Activated CD8-positive, alpha-beta memory T cell treated with anti-CD3 and anti-CD28 coated beads, Interleukin-2, amount 50 U/mL, for 24 hours (primary cell): ENCODE results near the gene NTRK3.

Source experiments
- DNase-seq: peaks from one replicate; pipeline ENCODE4 v3.0.0-alpha.2; 2020; ENCODE audit errors: extremely low read depth

The NTRK3 gene

DNA sequence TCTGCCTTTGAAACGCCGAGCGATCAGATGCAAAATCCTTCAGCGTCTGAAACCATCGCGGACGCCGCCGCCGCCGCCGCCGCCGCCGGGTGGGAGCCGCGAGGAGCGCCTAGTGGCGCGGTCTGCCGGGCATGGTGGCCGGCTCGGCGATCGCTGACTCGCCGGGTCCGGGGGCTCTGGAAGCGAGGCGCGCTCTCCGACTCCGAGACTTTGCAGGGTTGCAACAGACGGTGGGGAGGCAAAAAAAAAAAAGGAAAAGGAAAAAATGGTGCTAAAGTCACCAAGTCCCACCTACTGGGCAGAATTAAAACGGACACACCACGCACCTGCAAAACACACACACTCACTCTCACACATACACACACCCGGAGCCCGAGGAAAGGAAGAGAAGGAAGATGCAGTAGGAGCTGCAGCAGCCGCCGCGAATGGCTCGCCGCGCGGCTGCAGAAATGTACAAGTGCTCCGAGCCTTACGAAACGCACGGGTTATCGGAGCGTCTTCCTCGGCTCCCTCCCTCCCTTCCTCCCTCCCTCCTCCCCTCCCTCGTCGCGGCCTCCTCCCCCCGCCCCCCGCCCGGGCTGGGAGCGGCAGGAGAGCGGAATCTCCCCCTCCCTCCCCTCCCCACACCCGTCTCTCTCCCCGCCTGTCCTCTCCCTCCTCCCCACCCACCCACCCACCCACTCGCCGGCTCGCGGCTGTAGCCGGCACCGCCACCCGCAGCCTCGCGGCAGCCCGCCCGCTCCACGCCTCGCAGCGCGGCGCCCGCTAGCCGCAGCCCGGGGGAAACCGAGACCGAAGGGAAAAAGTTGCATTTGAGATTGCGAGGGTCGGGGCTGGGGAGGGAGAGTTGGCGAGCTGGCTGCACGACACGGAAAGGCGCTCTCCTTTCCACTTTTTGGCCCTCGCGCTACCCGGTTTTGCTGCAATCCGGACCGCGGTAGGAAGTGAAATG lies at the start of gene NTRK3:
Gene NTRK3 (minus strand): TSS at position 461 of the 952 bp plus-strand sequence. CDS start 586 bp downstream, outside the sequence.
- DNase-seq: no peak

DNA sequence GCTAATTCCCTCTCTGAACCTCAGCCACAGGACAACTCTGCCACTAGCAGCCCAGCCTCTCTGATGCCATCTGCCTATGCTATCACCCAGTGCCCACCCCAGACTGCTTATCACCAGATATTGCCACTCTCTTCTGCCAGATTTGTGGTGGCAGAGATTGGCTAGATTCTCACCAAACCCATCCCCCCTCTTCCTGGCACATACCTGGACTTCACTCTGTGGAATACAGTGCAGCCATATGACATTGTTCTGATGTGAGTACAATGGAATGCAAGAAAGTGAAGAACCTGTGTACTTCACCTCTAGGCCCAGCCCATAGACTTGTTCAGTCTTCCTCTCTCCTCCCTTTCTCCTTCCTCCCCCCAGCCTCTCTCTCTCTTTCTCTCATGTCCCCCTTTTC lies 46.9 kb upstream of the NTRK3 start:
- DNase-seq: no peak

DNA sequence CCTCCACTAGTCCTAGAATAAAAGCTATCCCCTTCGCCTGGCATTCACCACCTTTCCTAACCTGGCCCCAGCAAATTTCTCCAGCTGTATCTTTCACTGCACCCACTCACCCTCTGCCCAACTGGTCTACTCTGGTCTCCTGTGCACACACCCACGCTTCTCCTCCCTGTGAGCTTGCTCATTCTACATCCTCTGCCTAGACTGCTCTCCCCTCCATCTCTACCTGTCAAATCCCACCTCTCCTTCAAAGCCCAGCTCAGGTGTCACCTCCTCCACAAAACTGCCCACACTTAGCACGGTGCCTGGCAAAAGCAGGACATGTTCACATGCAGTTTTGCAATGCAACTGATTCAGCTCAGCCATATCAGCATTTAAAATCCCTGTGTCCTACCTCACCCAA lies 45.8 kb upstream of the NTRK3 start:
- no peak for DNase-seq

DNA sequence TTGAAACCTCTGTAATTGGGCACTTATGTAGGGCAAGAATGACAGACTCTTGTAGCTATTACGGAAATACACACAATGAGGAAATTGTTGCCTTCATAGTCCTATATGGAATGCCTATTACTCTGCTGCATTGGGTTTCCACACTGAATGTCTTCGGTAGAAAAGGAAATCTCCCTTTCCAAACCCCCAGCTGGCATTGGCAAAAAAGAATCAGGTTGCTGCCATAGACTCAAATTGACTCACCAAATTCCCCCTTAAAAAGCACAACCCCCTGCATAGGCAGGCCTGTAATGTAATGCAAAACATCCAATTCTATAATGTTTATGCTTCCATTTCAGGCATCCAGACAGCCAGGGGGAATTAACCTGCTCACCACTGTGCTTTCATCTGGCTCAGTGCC lies 44.8 kb upstream of the NTRK3 start:
- no peak for DNase-seq

DNA sequence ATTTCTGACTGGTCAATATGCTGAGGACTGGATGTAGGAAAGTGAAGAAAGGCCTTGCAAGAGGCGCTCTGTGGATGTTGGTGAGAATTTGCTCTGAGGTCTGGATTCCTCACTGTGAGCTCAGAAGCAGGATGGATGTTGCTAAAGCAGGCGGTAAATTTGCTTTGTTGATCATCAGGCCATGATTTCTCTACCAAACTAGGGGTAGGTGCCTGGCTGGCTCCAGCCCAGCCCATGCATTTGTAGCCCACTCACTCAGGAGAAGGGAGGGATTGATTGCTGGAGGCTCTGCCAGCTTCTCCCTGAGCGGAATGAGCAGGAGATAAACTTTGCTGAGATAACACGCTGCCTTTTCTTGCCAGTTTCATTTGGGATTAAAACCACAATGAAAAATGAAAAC lies 44.3 kb upstream of the NTRK3 start:
- no peak for DNase-seq

DNA sequence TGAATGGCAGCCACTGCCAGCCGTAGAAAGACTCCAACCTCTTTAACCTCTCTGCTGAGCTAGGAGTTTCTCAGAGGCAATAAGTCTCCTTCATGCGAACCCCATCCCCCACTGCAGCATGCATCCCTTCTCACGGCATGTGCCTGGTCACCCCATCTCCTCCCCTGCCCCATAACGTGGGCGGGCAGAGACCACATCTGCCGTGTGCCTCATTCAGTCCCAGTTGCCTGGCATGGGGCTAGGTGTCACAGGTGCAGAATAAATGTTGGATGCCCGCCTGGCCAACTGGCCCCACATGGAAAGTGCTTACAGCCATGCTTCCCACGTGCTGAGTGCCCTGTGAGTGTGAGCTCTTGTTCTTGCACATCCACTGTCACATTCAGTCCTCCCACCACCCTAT lies 43.5 kb upstream of the NTRK3 start:
- no peak for DNase-seq

DNA sequence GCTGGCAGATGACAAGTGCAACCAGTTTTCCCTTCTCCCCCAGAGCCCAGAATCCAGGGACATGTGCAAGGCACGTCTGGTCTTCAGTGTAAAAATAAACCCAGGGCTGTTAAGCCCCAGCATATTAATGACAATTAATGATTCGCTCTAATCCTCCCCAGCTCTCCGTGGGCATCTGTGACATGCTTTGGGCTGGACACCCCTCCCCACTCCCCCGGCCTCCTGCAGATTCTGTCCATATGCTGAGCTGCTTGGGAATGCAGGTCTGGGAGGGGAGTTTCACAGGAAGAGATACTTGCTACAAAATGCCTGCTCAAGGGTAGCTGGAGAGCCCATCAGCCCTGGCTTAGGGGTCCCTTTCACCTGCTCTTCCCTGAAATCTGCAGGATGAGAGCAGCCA lies 43.0 kb upstream of the NTRK3 start:
- DNase-seq: no peak

DNA sequence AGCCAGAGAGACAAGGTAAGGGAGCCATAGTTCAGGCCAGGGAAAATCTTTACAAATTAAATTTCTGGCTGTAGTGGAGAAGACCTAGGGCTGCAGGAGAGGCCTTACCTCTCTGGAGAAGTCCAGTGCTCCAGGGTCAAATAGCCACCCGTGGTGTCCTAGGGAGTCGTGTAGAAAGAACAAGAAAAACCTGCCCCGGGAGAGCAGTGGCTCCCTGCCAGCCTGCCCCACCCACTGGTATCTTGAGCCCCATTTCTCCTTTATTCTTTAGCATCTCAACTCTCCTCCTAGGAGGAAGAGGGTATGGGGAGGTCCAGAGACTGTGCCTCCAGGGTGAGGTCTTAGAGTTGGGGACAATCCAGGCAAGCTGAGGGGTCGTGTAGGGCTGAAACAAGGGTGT lies 32.1 kb upstream of the NTRK3 start:
- DNase-seq: no peak

DNA sequence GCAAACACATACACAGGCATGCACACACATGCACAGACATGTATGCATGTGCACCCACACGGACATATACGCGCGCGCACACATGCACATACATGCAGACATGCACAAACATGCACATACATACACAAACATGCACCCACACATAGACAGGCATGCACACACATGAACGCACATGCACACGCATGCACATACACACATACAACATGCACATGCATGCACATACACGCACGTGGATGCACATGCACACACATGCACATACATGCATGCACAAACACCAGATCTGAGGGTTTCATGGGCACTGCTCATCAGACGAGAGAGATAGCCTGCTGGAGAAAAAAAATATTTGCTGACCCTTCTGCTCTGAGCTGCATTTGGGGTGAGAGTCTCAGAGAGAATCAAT lies 31.7 kb upstream of the NTRK3 start:
- no peak for DNase-seq

DNA sequence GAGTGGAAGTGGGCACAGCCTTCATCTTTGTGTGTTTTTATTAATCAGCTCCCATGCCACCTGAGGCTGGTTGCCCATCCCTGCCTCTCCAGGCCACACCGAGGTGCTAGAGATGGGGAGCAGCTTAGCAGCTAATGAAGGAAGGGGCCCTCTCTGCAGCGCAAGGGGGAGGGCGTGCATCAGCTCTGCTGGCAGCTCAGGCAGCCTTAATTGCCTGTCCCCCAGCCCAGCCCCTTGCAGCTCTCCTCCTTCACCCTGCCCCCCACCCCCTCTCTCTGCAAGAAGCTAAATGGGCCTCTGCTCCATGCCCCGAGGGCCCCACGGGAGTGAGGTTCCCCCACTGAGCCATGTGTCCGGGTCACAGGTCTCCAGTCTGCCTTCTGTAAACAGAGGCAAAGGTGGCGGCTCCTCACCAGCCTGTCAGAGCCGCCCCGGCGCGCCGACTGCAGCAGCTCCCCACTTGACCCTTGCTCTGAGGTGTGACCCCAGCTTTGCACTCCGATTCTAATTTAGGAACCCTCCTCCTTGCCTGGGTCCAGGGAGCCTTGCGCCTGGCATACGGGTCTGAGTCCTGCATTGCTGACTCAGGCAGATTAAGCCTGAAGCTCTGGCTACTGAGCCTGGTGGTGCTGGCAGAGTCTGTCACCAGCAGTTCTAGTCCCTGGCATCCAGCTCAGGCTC lies 27.9 kb upstream of the NTRK3 start:
- DNase-seq: no peak

DNA sequence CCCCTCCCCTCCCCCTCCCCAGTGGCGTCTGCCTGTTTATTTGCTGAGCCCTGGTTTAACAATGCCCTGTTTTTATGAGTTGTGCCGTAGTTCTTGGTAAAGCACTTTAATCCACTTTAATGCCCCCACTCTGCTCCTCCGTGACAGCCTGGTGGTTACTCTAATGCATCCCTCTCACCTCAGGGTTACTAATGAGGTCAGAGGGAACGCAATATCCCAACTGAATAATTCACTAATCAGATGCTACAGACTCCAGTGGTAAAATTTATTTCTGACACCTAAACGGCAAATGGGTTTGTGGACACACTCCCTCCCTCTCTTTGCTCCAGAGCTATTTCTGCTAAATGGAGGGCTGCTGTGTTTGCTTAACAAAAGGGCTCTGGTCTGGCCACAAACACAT lies 26.1 kb upstream of the NTRK3 start:
- no peak for DNase-seq

DNA sequence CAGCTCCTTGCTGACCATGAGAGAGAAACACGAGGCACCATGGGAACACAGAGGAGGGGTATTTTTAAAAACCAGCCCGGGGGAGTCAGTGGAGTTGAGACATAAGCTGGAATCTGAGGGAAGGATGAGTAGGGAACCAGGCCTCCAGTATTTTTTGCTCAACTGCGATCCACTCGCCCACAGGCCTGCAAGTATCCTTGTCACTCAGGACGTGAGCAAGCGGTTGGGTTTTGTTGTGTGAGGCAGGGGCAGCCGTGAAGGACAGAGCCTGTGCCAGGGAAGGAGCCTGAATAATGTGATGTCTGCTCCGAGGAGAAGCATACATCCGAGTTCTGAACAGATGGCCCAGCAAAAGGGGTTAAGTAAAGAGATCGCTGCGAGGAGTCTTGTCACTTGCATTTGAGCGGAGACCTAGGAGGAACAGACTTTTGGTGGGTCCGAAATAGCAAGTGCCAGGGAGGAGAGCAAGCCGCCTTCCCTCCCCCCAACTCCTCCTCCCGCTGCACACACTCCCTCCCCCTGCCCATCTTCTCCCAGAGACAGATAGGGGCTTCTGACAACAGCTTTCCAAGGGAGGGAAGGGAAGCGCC lies 20.4 kb upstream of the NTRK3 start:
- DNase-seq: no peak

DNA sequence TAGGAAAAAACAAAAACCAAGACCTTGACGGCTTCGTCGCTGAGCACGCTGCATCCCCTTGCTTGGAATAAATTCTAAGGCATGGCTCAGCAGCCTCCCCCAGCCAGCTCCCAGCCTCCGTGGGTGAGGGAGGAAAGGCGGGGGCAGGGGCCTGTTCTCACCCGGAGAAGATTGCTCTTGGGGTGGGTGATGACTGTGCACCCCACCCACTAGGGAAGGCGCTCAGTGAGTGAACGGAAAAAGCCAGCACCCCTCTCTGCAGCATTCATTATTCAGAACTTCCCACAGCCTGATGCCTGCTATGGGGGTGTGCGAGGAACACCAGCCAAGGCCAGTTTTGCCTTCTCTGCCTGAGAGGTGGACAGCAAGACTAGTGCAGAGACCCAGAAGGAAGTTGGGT lies 19.3 kb upstream of the NTRK3 start:
- no peak for DNase-seq

DNA sequence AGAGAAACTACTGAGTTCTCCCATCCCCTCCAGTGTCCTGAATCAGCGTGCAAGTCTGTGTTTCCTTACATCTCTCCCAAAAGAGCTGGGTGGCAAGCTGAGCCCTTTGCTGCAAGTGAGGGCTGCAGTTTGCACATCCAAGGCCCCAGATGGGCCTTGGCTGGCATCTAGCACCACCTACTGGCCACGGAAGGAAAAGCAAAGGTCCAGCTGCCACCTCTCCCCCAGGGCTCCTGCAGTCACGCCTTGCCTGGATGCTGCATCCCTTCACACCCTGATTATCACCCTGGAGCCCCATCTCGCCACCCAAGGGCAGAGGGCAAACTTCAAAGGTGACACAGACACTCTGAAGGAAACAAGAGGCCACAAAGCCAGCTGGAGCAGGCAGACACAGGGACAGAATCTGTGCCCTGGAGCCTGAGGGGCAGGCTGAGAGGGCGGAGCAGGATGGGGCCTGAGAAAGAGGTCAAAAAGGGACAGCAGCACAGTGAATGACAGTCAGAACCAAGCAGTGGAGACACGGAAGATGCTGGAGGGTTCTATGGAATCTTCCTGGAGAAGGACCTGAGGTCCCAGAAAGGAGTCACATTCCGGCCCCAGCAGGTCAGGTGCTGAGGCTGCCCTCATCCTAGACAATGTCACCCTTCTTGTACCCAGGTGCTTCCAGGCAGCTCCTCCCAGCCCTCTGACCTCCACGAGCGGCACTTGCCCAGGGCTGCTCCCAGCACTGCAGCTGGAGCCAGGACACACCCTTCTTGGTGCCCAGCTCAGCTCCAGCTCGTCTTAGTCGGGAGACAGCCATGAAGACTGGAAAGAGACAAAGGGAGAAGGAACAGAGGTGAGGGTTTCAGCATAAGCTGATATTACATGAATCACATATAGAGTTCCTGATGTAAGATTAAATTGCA lies 18.3 kb upstream of the NTRK3 start:
- DNase-seq: peak; percentile 34

DNA sequence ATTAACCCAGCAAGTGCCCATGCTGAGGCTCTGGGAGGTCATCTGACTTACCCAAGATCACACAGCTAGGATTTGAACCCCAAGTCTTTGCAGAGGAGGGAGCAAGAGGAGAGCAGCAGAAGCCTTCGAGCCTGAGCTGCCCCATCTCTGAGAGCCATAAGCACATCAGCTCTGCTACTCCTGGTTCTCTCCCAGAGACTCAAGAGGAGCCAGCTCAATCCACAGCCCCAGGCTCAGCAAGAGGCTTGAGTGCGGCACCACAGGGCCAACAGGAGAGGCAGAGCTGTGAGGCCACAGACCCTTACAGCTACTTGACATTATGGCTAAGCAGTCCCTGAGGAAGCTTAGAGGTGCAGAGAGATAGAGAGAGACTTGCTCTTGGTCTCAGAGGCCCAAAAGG lies 15.9 kb upstream of the NTRK3 start:
- no peak for DNase-seq

DNA sequence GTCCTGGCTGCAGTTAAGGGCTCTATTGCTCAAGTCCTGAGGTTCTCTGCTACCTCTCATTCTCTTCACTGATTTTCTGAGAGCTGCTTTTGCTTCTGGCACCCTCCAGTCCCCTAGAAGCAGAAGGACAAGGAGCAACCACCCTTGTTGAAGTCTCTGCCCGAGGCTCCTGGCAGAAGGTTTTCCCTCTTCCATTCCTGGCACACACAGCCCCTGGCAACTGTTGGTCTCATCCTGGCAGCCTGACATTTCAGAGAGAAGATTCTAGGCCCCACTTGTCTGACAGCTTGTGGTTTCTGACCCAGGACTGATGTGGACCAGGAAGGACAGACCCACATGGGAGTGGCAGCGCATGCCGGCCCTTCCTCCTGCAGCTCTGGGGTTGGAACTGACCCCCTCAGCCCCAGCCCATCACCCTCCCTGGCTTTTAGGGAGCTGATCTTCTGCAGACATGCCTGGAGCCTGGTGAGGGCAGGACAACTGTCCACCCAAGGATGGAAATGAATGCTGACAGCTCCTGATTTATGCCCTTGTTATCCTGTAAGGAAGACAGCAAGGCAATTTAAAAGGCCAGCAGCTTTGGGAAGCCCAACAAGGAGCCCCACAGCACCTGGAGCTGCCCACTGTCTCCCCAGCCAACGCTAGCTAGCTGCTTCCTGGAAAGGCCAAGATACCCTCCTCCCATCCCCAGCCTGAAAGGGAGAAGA lies 13.0 kb upstream of the NTRK3 start:
- DNase-seq: no peak

DNA sequence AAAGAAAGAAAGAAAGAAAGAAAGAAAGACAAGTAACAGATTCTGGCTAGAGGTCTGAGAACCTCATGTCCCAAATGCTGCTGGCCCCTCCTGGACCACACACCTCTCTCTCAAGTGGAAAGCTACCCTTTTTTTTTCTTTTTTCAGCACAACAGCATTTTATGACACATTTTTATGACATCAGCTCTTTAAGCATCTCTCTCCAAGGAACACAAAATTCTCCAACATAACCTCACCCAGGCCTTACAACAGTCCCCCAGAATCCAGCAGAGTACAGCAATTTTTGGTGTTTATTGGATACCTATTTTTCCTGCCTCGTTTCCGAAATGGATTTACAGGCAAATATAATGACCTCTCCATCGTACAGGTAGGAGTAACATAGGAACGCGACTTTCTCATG lies 11.2 kb upstream of the NTRK3 start:
- no peak for DNase-seq

DNA sequence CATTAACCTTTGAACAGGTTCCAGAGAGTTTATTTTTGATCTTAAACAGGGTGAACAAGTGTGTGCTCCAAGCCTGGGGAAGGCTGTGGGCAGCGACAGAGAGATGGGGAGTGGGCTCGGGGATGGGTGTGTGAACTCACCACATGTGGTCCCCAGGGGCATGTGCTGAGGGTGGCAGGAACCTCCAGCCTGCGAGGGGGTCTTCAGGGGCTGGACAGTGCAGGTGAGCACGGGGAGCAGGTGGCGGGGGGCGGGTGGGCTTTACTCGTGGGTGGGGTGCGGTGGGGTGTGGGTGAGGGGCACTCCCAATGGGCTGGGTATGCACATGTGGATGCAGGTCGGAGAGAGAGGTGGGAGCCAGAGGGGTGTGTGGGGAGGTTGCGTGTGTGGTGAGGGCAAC lies 9.6 kb upstream of the NTRK3 start:
- DNase-seq: no peak

DNA sequence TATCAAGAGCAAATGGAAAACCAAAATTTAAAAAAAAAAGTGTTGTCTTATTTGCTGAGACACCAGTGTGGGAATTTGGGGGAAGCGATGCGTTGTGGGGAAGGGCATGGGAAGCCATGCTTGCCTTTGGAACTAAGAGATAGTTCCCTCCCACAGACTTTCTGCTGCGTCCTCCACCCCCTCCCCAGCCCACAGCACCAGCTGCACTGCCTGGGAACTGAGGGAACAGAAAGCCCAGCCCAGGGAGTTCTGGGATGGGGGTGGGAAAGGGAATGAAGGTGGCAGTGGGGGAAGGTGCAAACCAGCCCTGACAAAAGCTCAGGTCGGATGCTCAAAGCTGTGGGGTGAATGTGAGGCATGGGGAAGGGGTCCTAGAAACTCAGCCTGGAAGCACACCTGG lies 8.1 kb upstream of the NTRK3 start:
- no peak for DNase-seq

DNA sequence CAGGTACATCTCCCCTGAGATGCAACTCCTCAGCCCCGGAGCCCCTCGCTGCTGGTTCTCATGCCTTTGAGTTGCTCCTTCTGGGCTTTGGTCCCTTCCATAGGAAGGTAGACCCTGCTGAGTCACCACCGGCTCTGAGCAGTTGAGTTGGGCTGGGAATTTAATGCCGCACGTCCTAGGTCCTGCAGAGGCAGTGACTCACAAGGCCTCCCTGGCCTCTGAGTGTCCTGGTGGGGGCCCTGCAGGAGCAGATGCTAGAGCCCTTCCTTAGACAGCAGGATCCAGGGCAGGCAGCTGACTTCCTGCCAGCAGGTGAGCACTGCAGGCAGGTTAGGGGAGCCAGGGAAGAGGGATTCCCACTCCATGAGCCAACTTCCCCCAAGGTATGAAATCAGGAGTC lies 5.5 kb upstream of the NTRK3 start:
- DNase-seq: no peak

DNA sequence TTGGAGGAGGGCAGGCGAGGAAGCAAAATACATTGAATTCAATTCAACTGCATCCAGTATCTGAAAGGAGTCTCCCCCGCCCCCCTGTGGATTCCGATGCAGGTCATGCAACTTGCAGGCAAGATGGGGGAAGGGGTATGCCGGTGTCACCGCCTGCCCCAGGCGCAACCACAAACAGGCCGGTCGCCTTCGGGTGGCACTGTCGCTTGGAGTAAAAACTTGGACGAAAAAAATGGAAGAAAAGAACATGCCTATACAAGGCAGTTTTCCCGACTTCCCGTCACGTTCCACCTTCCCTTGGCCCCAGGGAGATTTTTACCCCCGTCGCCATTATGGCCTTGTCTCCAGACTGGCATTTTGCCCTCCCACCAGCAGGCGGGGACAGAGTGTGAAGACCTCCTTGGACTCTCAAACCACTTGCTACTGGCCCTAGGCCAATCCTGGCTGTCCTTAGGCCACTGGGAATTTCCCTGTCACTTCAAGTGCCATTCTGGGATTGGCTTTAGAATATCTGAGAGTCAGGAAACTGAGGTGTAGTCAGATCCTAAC lies 1.6 kb upstream of the NTRK3 start:
- DNase-seq: no peak
